OCI-LY7 (cell line): ENCODE measurements around the gene VAMP5. TPM values are rescaled to one million over a fixed set of nuclear protein-coding genes. Genes with fewer than 3 reads are reported as not detected.
A peak's percentile ranks its signal among the peaks of the same experiment; 100 is the strongest.

ENCODE experiments used
- BruUV-seq: library from RNA; stranded (reverse); fragments of 400-500 nt; replicated peaks from 2 replicates; lab custom pipeline; 2021; lab: Mats Ljungman, UMichigan
- CTCF ChIA-PET: fragments of 300-600 bp; sonication (Branson Sonifier 250); formaldehyde crosslinking; loops from one replicate; lab custom pipeline; 2022; ENCODE audit warnings: antibody characterized with exemption; ENCODE audit not compliant: unreplicated experiment; lab: Charles Lee
- POLR2A ChIA-PET: fragments of 300-600 bp; sonication (Branson Sonifier 250); formaldehyde crosslinking; loops from one replicate; lab custom pipeline; 2022; ENCODE audit warnings: antibody characterized with exemption; lab: Charles Lee
- DNase-seq: peaks from one replicate; pipeline ENCODE4 v3.0.0-alpha.2; 2015; ENCODE audit warnings: low spot score
- H2AFZ ChIP-seq: fragments of 200-600 bp; sonication (generic), shearing (Covaris generic); 2 replicates; pipeline ENCODE4 v1.6.1; 2014; ENCODE audit warnings: mild to moderate bottlenecking, antibody characterized with exemption, low read length, moderate library complexity
- H3K27ac ChIP-seq: fragments of 200-600 bp; sonication (generic); 2 replicates; pipeline ENCODE4 v1.5.1; 2014; ENCODE audit warnings: mixed run types, low read depth, mild to moderate bottlenecking, moderate library complexity, low read length, inconsistent platforms; ENCODE audit not compliant: poor library complexity, severe bottlenecking
- H3K36me3 ChIP-seq: fragments of 200-600 bp; sonication (generic); 2 replicates; pipeline ENCODE4 v1.6.1; 2014; ENCODE audit warnings: mild to moderate bottlenecking, antibody characterized with exemption, low read length, moderate library complexity, mixed read lengths; ENCODE audit not compliant: insufficient read depth
- H3K4me1 ChIP-seq: fragments of 200-600 bp; sonication (generic); 2 replicates; pipeline ENCODE4 v1.5.1; 2014; ENCODE audit warnings: mild to moderate bottlenecking, low read length; ENCODE audit not compliant: insufficient read depth, poor library complexity, severe bottlenecking
- H3K4me2 ChIP-seq: fragments of 200-600 bp; sonication (generic); 2 replicates; pipeline ENCODE4 v1.6.1; 2014; ENCODE audit warnings: mild to moderate bottlenecking, low read length
- H3K4me3 ChIP-seq: fragments of 200-600 bp; sonication (generic); 2 replicates; pipeline ENCODE4 v1.5.1; 2014; ENCODE audit warnings: mild to moderate bottlenecking, low read depth, low read length; ENCODE audit not compliant: poor library complexity, severe bottlenecking
- H3K79me2 ChIP-seq: fragments of 200-600 bp; sonication (generic); 2 replicates; pipeline ENCODE4 v1.6.1; 2016; ENCODE audit warnings: low read depth, mild to moderate bottlenecking, low read length, moderate library complexity, mixed read lengths; ENCODE audit not compliant: insufficient read depth
- H3K9me2 ChIP-seq: fragments of 200-600 bp; sonication (generic); 2 replicates; pipeline ENCODE4 v1.6.1; 2016; ENCODE audit warnings: mild to moderate bottlenecking, low read length, mixed read lengths; ENCODE audit not compliant: insufficient read depth
- H3K9me3 ChIP-seq: fragments of 200-600 bp; sonication (generic); 2 replicates; pipeline ENCODE4 v1.6.1; 2014; ENCODE audit warnings: mild to moderate bottlenecking, mixed run types, low read length, mixed read lengths
- H4K20me1 ChIP-seq: fragments of 200-600 bp; sonication (generic); 2 replicates; pipeline ENCODE4 v1.6.1; 2014; ENCODE audit warnings: mild to moderate bottlenecking, antibody characterized with exemption, low read length, moderate library complexity, mixed read lengths; ENCODE audit not compliant: insufficient read depth
- EZH2phosphoT487 ChIP-seq: fragments of 200-600 bp; sonication (generic); IDR thresholded peaks from 2 replicates; pipeline ENCODE4 v1.6.1; 2018; ENCODE audit warnings: low read depth, borderline replicate concordance, mild to moderate bottlenecking, mixed run types, antibody characterized with exemption, low read length, moderate library complexity, mixed read lengths
- intact Hi-C: fragments of 100-400 bp; cut with micrococcal nuclease; formaldehyde crosslinking; loops from one replicate; pipeline ENCODE4 v1.10.0; 2022; ENCODE audit not compliant: unreplicated experiment
- total RNA-seq, 2 experiments: library from RNA; depleted of rRNA in 1 of 2; stranded (reverse); fragments of >200 nt in 1 of 2; shearing (Covaris generic) in 1 of 2; gene quantifications; 2 replicates each; pipeline ENCODE4 v1.2.3, GENCODE V29; 2014 to 2022
- TF ChIP-seq, protein P1 (sequence below): fragments of 200-600 bp; sonication (generic); conservative IDR thresholded peaks from 2 replicates; pipeline ENCODE4 v1.5.1; 2014; ENCODE audit warnings: mild to moderate bottlenecking, antibody characterized with exemption, low read length, moderate library complexity, mixed read lengths

VAMP5 gene
- total RNA-seq, 2 experiments from 2014 or later, result 3.0 to 3.9 TPM

DNA sequence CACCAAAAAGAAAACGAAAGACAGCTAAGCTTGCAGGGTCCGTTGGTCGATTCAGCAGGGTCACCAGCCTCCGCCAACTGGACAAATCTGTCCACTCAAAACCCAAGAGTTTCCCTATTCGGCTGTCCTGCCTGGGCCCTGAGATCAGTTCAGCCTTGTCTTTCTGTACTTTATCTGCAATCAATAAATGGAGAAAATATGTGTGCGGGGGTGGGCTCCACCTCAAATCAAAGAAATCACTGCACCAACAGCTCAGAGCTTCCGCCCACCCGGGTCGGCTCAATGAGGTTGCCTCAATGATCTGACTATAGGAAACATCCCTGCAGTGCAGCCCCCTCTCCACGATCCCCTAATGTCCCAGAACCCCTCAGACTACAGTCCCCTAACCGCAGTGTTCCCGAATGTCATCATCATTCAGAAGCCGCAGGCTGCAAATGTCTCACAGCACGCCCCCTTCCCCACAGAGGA, 23.4 kb upstream of the VAMP5 start:
- H3K9me3 ChIP-seq, result no peaks in the 10 kb centered on the region
- no TSS peak for BruUV-seq
- H3K4me1 ChIP-seq, result peaks cover 30% of the 10 kb centered on the region
- CTCF ChIA-PET, result interaction anchor here (0.5 to 1.3 kb wide), 3 partner anchors 34 to 141 kb away, joined by 3 to 5 read pairs (median 3); partner anchors contain the start of gene C2orf68
- peak overlapping the region; percentile 33; the same call in 1 of the 2 replicates for H2AFZ ChIP-seq
- H3K4me2 ChIP-seq, result peak overlapping the region; percentile 98
- no peak for TF ChIP-seq EZH2phosphoT487
- H3K9me2 ChIP-seq, result no peaks in the 10 kb centered on the region
- intact Hi-C loops, result loop anchor here (1.0 to 2.0 kb wide), 3 partner anchors 17 to 42 kb away; partner anchors contain the start of genes MAT2A and TMEM150A
- H3K36me3 ChIP-seq, result peaks cover 28% of the 10 kb centered on the region
- H3K27ac ChIP-seq, result peak overlapping the region; percentile 65
- DNase-seq, result no peak
- H4K20me1 ChIP-seq, result no peaks in the 10 kb centered on the region
- H3K79me2 ChIP-seq, result peaks cover 13% of the 10 kb centered on the region
- H3K4me3 ChIP-seq, result peak overlapping the region; percentile 79
- POLR2A ChIA-PET, result interaction anchor here (0.7 to 2.7 kb wide), 10 partner anchors 10 to 583 kb away, joined by 3 to 29 read pairs (median 6); partner anchors contain the start of genes MAT2A, SH2D6, TGOLN2 and VAMP8

DNA sequence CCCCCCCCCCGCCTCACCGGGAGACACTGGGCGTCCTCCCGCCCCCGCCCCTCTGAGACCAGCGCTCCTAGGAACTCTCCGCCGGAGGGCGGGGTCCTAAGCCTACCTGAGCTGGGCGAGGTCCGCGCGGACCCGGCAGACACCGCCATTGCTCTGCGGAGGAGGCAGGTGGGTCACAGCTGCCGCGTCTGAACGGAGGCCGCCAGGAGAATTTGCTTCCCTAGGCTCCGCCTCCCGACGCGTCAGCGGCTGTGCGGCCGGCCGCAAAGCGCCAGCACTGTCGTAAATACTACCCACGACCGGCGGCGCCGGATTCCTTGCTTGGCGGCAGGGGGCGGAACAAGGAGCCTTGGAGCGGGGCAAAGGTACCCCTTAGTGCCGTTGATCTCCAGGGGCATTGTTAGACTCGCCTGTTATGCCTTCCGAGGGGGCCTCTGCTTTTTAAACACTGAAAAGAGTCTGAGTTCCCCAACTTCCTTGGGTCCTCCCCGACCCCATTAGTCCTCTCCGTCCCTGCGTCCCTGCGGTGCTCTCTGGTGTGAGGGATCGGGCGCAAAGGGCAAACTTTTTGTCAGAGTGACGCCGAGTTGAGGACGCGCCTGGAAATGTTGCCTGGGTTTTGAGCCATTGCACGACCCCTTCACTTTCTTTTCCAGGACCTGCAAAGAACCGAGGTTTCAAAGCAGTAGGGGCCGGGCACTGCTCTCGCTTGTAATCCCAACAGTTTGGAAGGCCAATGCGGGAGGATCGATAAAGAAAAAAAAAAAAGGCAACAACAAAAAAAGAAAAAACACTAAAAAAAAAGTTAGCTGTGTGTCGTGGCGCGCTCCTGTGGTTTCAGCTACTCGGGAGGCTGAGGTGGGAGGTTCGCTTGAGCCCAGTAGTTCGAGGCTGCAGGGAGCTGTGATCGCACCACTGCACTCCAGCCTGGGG, 22.7 kb upstream of the VAMP5 start, which contains the start of gene GGCX:
GGCX (minus strand) TSS at position 214 of the 933 bp plus-strand sequence; CDS start at position 149, 65 bp downstream.
- BruUV-seq, result TSS peak; percentile 96
- H3K4me1 ChIP-seq, result peaks cover 30% of the 10 kb centered on the region
- DNase-seq, result peak; percentile 98
- H3K4me3 ChIP-seq, result peak within 1 kb of the TSS; percentile 79
- peak within 1 kb of the TSS; percentile 98 for H3K4me2 ChIP-seq
- intact Hi-C loops, result loop anchor here (1.0 to 2.0 kb wide), 3 partner anchors 17 to 41 kb away; partner anchors contain the start of genes MAT2A and TMEM150A
- H2AFZ ChIP-seq, result peak within 1 kb of the TSS; percentile 33
- peak within 1 kb of the TSS; percentile 65 for H3K27ac ChIP-seq
- H3K9me2 ChIP-seq, result no peaks in the 10 kb centered on the region
- ChIA-PET CTCF (interaction anchor here (0.8 to 1.3 kb wide), 2 partner anchors 33 to 142 kb away, joined by 3 to 5 read pairs; no protein-coding TSS in a partner anchor), POLR2A (interaction anchor here (0.5 to 2.7 kb wide), 14 partner anchors 10 to 632 kb away, joined by 3 to 29 read pairs (median 6); partner anchors contain the start of genes MAT2A, SH2D6, TGOLN2 and VAMP8)
- TF ChIP-seq EZH2phosphoT487, result no peak
- TF ChIP-seq, protein P1, sequence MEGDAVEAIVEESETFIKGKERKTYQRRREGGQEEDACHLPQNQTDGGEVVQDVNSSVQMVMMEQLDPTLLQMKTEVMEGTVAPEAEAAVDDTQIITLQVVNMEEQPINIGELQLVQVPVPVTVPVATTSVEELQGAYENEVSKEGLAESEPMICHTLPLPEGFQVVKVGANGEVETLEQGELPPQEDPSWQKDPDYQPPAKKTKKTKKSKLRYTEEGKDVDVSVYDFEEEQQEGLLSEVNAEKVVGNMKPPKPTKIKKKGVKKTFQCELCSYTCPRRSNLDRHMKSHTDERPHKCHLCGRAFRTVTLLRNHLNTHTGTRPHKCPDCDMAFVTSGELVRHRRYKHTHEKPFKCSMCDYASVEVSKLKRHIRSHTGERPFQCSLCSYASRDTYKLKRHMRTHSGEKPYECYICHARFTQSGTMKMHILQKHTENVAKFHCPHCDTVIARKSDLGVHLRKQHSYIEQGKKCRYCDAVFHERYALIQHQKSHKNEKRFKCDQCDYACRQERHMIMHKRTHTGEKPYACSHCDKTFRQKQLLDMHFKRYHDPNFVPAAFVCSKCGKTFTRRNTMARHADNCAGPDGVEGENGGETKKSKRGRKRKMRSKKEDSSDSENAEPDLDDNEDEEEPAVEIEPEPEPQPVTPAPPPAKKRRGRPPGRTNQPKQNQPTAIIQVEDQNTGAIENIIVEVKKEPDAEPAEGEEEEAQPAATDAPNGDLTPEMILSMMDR, result no peak
- H4K20me1 ChIP-seq, result no peaks in the 10 kb centered on the region
- H3K79me2 ChIP-seq, result peaks cover 13% of the 10 kb centered on the region
- H3K9me3 ChIP-seq, result no peaks in the 10 kb centered on the region
- H3K36me3 ChIP-seq, result peaks cover 21% of the 10 kb centered on the region

DNA sequence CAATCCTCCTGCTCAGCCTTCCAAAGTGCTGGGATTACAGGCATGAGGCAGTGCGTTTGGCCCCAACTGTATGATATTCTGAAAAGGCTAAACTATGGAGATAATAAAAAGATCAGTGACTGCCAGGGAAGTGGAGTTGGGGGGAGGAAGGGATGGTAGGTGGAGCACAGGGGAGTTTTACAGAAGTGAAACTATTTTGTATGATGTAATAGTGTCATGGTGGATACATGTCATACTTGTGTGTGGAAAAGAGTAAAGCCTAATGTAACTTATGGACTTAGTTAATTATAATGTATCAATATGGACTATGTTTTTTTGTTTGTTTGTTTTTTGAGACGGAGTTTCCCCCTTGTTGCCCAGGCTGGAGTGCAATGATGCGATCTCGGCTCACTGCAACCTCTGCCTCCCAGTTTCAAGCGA, 20.1 kb upstream of the VAMP5 start:
- no TSS peak for BruUV-seq
- H3K9me2 ChIP-seq, result no peaks in the 10 kb centered on the region
- no peaks in the 10 kb centered on the region for H3K9me3 ChIP-seq
- TF ChIP-seq, protein P1, result no peak
- no peak for TF ChIP-seq EZH2phosphoT487
- H3K4me2 ChIP-seq, result peak overlapping the region; percentile 60
- peaks cover 30% of the 10 kb centered on the region for H3K4me1 ChIP-seq
- peaks cover under 1% of the 10 kb centered on the region; the same call in 1 of the 2 replicates for H3K36me3 ChIP-seq
- DNase-seq, result peak; percentile 75
- H4K20me1 ChIP-seq, result no peaks in the 10 kb centered on the region
- H2AFZ ChIP-seq, result peak overlapping the region; percentile 73
- H3K4me3 ChIP-seq, result peak overlapping the region; percentile 5
- intact Hi-C loops, result no loop called here
- POLR2A ChIA-PET, result interaction anchor here (0.6 to 2.5 kb wide), 7 partner anchors 14 to 150 kb away, joined by 3 to 14 read pairs (median 3); partner anchors contain the start of genes C2orf68, MAT2A, RNF181 and VAMP8
- CTCF ChIA-PET, result interaction anchor here (0.5 kb wide), 1 partner anchor 164 kb away, joined by 3 read pairs; no protein-coding TSS in a partner anchor
- peaks cover 13% of the 10 kb centered on the region for H3K79me2 ChIP-seq
- peak overlapping the region; percentile 53 for H3K27ac ChIP-seq
